GM10847 (cell line): Measurements from ENCODE around the gene EP300.
A peak's percentile ranks its signal among the peaks of the same experiment; 100 is the strongest.

ENCODE experiments used
- POLR2A ChIP-seq: IDR thresholded peaks from 2 replicates; pipeline ENCODE4 v1.6.1; 2011; ENCODE audit not compliant: insufficient read length; ENCODE audit errors: extremely low read depth

Gene EP300

DNA sequence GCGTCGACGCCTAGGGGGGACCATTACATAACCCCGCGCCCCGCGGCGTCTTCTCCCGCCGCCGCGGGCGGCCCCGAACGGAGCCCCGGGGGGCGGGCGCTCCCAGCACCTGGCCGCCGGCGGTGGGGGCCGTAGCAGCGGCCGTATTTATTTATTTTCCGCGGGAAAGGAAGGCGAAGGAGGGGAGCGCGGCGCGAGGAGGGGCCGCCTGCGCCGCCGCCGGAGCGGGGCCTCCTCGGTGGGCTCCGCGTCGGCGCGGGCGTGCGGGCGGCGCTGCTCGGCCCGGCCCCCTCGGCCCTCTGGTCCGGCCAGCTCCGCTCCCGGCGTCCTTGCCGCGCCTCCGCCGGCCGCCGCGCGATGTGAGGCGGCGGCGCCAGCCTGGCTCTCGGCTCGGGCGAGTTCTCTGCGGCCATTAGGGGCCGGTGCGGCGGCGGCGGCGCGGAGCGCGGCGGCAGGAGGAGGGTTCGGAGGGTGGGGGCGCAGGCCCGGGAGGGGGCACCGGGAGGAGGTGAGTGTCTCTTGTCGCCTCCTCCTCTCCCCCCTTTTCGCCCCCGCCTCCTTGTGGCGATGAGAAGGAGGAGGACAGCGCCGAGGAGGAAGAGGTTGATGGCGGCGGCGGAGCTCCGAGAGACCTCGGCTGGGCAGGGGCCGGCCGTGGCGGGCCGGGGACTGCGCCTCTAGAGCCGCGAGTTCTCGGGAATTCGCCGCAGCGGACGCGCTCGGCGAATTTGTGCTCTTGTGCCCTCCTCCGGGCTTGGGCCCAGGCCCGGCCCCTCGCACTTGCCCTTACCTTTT, at the start of gene EP300:
TSS of gene EP300 (plus strand) at position 570 of the 795 bp plus-strand sequence. CDS start 413 bp downstream, outside the sequence.
- TF ChIP-seq POLR2A: peak; percentile 47

DNA sequence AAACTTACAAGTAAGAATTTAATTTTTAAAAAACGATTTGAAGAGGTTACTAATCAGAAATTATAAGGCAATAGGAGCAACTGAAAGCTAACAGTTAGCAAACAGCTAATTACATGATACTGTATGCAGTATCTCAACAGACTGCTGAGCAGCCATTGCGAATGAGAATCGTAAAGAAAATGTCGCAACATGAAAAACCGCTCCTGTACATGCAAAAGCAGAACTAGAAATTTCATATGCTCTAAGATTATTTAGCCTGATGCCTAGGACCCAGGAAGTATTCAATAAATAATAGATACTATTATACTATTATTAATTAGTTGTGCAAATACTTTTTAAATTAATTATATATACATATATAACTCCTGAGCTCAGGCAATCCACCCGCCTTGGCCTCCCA, 48.7 kb upstream of the EP300 start:
- TF ChIP-seq POLR2A: no peak

DNA sequence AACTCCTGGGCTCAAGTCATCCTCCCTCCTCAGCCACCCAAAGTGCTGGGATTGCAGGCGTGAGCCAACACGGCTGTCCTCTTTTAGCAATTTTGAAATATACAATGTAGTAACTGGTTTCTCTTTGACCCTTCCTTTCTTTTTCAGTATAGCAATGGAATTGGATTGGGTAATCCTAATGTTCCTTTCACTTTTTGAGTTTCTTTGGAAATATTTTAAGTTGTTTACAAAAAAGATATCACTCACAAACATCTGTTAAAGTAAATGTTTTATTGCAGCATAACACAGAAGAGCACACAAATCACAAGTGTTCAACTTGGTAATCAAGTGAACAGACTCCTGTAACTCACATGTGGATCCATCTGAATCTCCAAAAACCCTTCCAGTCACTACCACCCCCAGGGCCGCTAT, 44.6 kb upstream of the EP300 start:
- TF ChIP-seq POLR2A: no peak

DNA sequence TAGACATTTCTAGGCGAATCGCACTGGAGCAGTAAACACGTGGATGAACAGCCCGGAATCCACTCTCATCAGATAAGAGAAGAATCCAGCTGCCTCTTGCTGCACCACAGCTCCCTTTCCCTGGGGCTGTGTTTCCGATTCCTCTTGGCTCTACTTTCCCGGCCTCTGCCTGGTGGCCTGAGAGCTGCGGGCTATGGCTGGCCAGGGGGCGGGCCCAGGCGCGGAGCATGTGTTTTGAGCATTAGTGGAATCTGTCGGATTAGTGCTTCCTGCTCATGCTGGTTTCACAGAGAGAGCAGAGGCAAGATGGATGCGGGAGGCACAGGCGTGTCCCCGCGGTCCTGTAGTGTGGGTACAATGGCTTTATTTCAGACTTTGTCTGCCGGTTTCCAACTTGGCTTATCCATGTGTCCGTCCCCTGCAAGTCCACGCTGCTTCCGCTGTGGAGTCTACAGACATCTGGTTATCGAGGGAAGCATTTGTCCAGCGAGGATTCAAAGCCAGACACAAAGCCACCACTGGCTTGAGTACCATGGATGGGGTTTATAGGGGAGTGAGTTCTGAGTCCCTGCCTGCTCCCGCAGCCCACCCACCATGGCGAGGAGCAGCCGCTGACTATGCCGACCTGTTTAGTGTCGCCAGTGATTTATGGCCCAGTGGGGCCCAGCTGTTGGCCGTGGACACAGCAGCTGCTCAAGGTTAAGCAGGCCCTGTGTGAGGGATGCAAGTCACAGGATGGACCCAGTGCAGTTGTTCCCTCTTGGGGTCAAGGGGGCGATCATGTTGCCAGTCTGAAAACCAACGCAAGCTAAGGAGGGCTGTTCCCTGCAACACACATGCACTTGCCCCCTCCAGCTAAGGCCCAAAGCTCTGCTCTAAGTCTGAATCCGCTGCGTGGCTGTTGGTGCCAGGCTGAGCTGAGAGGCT, 43.3 kb upstream of the EP300 start:
- TF ChIP-seq POLR2A: no peak

DNA sequence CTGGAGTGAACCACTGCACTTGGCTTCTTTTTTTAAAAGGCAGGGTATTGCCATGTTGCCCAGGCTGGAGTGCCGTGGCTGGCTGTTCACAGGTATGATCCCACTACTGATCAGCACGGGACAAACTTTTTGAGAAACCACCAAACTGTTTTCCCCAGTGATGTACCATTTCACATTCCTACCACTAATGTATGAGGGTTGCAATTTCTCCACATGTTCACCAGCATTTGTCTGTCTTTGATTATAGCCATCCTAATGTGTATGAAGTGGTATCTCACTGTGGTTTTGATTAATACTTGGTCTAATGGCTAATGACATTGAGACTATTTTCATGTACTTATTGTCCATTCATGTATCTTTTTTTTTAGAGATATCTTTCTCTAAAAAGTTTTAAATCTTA, 41.5 kb upstream of the EP300 start:
- no peak for TF ChIP-seq POLR2A

DNA sequence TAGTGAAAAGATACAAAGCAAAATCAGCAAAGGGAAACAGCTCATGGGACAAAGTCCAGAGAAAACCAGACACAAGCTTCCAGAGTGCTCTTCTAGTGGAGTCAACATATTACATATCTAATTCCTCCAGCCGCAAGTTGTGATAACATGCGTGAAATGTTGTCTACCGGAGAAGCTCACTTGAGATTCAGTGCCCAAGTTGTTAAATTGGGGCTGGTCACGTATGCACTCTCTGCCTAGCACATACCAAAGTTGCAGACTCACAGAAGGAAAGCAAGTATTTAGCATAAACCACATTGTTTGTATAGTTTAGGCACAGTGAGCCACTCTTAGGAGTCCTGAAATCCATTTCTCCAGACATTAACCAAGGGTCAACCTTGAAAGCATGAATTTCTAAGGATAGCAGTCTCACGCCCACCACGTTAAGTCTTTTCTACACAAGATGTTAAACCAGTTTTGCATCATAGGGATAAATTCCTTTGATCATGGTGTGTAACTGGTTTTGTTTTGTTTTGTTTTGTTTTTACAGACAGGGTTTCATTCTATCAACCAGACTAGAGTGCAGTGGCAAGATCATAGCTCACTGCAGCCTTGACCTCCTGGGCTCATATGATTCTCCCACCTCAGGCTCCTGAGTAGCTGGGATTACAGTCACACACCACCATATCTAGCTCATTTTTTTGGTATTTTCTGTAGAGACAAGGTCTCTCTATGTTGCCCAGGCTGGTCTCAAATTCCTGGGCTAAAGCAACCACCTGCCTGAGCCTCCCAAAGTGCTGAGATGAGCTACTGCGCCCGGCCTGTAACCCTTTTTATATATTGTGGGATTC, 39.5 kb upstream of the EP300 start:
- TF ChIP-seq POLR2A: no peak

DNA sequence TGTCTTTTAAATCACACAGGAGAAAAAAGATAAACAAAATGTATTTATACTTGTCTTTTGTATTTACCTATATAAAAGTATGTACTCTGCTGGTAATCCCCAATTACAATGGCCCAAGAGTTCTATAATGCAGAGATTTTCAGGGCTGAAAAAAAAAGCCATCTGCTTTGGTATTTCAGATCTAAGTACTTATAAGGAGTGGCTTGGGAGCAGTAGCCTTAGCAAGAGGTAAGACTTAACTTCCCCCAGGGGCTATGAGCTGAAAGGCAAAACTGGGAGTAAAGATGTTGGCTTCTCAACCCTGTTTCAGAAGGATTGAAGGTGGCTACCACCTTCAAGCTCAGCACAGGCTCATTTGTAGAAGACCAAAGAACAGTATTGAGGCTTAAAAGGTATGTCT, 35.3 kb upstream of the EP300 start:
- no peak for TF ChIP-seq POLR2A

DNA sequence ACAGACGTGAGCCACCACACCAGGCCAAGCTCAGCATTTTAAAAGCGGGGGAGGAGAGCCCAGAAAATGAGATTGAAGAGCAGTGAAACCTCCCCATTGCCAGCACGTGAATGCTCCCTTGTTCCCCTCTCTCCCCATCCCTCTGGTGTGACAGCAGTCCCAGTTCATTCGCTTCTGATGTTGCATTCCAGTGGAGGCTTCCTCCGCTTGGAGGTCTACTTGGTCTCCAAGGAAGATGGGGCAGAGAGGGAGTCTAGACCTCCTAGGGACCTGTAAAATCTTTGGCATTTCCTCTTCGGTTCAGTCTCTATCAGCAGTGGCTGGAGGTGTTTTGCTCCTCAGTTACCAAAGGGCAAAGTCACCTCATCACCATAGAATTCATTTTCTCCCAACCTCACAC, 30.2 kb upstream of the EP300 start:
- no peak for TF ChIP-seq POLR2A

DNA sequence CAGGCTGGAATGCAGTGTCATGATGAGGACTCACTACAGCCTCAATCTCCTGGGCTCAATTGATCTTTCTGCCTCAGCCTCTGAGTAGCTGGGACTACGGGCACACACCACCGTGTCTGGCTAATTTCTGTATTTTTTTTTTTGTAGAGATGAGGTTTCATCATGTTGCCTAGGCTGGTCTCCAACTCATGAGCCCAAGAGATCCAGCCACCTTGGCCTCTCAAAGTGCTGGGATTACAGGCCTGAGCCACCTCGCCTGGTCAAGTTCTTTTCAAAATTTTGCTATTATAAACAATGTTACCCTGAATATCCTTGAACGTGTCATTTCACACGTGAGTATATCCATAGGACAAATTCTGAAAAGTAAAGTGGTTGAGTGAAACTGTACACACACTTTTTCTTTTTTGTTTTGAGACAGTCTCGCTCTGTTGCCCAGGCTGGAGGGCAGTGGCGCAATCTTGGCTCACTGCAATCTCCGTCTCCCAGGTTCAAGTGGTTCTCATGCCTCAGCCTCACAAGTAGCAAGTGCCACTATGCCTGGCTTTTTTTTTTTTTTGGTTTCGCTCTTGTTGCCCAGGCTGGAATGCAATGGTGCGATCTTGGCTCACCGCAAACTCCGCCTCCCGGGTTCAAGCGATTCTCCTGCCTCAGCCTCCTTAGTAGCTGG, 21.6 kb upstream of the EP300 start:
- TF ChIP-seq POLR2A: no peak

DNA sequence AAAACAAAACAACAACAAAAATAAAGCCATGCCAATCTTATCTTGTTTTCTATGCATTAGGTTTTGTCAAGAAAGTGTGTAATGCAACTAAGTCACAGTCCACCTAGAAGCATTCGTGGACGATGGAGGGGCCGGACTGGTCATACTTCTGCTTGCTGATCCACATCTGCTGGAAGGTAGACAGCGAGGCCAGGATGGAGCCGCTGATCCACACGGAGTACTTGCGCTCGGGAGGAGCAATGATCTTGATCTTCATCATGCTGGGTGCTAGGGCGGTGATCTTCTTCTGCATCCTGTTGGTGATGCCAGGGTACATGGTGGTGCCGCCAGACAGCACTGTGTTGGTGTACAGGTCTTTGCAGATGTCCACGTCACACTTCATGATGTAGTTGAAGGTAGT, 18.3 kb upstream of the EP300 start:
- no peak for TF ChIP-seq POLR2A

DNA sequence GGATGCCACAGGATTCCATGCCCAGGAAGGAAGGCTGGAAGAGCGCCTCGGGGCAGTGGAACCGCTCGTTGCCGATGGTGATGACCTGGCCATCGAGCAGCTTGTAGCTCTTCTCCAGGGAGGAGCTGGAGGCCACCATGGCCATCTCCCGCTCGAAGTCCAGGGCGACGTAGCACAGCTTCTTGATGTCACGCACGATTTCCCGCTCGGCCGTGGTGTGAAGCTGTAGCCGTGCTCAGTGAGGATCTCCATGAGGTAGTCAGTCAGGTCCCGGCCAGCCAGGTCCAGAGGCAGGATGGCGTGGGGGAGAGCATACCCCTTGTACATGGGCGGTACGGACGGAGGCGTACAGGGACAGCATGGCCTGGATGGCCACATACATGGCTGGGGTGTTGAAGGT, 17.9 kb upstream of the EP300 start:
- TF ChIP-seq POLR2A: no peak

DNA sequence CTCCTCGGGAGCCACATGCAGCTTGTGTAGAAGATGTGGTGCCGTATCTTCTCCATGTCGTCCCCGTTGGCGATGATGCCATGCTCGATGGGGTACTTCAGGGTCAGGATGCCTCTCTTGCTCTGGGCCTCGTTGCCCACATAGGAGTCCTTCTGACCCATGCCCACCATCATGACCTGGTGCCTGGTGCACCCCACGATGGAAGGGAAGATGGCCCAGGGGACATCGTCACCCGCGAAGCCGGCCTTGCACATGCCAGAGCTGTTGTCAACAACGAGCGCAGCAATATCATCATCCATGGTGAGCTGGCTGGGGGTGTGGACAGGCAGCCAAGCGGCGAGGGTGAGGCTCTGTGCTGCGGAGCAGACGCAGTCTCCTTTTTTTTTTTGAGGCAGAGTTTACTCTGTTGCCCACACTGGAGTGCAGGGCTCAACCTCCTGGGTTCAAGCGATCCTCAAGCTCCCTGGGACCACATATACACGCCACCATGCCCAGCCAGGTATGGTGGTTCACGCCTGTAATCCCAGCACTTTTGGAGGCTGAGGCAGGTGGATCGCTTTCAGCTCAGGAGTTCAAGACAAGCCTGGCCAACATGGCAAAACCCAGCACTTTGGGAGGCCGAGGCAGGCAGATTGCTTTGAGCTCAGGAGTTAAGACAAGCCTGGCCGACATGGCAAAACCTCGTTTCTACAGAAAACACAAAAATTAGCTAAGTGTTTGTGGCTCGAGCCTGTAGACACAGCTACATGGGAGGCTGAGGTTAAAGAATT, 17.3 kb upstream of the EP300 start:
- TF ChIP-seq POLR2A: no peak

DNA sequence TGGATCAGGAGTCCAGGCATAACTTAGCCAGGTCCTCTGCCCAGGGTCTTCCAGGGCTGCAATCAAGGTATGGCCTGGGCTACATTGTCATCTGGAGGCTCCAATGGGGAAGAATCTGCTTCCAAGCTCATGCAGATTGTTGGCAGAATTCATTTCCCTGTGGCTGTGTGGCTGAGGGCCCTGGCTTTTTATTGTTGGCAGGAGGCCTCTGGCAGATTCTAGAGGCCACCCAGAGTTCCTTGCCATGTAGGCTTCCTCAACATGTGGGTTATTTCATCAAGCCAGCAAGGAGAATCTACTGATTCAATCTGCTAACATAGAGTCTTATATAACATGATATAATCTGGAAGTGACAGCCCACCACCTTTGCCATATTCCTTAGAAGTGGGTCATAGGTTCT, 16.4 kb upstream of the EP300 start:
- TF ChIP-seq POLR2A: no peak

DNA sequence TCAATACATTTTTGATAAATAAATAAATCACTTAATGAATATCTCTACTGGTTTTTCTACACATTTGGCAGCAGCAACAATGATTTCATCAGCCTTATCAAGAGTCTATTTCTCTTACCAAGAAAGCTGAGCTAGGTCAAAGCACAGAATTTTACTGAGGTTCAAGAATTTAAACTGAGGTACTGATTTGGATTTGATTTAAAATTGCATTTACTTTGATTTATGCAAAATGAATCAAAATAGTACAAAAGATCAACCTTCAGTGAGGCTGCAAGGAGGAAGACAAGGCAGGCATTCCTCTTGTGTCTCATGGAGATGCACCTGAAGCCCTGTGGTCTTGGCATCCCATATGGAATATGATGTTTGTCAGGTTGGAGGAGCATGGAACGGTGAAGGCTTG, 15.5 kb upstream of the EP300 start:
- TF ChIP-seq POLR2A: no peak
